HG02571 (cell line): ENCODE data around the gene RANBP10.
"Not testable (repeated sequence)": the region's sequence is repeated elsewhere in the genome, so short reads cannot be mapped to it uniquely, and the experiment has no call there.

Experiments
- ATAC-seq: cut with Tn5 transposase; IDR thresholded peaks from one replicate; pipeline ENCODE4 v1.9.1; 2021; ENCODE audit warnings: mild to moderate bottlenecking, moderate library complexity; ENCODE audit not compliant: unreplicated experiment

RANBP10 gene

DNA sequence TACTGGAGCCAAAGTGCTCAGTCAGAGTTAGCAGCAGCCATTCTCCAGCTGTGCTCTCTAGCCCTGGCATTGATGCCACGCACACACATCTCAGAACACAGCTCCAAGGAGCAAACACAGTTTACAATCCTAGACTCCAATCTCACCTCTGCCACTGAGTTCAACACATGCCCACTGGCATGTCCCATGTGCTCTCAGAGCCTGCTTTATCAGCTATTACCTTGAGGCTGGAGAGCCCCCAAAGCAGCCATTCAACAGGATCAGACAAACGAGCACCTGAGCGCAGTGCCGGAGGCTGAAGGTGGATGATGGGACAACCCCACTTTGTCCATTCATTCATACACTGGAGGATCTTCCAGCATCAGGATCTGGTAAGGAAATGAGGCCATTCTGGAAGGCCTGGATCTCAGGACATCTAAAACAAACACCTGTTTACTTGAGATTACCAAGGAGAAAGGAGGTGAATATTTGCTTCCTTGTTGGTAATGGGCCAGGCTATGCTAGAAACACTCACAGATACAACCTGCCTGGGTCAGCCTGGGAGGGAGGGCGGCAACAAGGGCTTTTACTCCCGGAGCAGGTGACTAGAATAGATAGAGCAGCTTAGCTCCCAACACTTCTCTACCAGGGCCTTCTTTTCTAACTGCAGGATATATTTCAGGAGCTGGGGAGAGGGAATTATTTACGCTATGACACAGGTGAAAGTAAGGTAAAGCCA is 25.4 kb downstream of the RANBP10 start:
- no peak for ATAC-seq

DNA sequence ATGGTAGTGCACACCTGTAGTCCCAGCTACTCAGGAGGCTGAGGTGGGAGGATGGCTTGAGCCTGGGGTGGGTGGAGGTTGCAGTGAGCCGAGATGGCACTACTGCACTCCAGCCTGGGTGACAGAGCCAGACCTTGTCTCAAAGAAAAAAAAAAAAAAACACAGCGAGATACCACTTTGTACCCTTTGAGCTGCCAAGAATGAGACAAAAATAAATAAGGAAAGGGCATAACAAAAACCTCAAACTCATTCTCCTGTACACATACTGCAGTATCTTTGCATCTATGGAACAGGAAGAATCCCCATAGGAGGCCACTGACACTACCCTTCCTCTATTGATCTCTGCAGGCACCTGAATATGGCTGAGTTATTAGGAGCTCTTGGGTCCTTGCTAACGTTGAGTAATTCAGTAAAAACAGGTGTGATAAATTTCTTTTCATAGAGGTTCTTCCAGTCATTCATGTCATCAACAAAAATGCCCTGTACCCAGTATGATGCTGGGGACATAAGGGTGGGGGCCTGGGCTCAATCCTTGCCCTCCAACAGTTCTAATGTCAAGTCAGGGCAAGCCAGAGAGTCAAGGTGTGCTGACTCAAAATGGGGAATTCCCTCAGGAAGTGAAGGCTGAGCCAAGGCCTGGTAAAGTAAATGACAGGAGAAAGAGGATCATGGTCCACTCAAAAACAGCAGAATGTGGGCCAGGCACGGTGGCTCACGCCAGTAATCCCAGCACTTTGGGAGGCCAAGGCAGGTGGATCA is 26.9 kb downstream of the RANBP10 start:
- no peak for ATAC-seq

DNA sequence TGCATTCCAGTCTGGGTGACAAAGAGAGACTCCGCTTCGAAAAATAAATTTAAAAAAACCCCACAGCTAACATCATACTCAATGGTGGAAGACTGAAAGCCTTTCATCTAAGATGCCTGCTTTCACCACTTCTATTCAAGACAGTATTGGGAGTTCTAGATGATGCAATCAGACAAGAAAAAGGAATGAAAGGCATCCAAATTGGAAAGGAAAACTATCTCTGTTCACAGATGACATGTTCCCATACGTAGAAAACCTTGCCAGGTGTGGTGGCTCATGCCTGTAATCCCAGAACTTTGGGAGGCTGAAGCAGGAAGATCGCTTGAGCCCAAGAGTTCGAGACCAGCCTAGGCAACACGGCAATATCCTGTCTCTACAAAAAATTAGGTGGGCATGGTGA is 31.1 kb downstream of the RANBP10 start:
- ATAC-seq = no peak

DNA sequence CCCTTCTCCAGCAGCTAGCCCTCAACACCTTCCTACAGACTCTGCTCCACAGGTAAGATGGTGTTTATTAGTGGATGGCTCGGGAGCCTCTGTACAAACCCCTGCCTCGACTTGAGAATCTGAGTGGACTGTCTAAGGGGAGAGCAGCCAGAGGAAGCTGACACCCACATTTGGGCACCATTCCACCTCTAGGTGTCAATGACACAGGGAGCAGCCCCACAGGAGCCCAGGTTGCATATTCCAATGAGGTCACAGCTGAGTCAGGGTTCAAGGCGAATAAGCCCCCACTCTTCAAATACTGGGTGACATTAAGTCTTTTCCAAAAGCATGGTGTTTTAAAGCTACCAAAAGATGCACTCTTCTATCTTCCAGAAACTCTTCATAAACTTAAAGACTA is 31.9 kb downstream of the RANBP10 start:
- no peak for ATAC-seq

DNA sequence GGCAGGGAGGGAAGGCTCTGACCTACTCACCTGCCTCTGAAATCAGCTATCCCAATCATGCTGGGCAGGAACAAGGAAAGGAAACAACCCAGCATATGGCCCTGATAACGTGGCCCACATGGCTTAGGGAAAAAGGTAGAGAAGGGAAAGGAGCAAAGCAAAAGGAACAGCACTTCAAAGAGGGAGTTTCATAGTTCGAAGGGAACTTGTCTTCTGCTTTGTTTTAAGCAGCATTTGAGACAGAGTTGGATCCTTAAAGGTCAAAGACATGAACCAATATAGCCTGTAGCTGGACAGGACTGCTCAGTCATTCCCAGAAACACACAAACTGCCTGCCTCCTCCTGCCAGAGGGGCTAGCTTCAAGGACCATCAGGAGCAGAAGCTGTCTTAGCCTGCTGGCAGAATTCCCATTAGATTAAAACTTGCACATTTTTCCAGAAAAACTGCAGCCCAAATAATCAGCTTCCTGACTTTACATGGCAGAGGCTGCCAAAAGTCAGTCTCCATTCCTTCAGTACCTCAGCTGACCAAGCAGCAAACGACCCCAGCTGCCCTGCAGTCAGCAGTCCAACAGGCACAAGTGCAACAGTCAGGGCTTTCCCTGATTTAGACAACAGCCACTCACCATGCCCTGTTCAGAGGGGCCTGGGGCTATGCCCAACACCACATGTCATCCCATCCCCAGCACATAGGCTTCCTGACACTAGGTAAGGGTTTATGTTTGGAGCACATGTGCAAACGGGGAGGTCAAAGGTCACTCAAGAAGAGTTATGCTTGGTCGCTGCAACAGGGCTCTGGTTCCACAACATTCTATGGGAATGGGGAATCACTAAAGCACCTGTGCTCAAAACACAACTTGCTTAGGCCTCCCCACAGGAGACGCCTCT is 32.5 kb downstream of the RANBP10 start:
- ATAC-seq = no peak

DNA sequence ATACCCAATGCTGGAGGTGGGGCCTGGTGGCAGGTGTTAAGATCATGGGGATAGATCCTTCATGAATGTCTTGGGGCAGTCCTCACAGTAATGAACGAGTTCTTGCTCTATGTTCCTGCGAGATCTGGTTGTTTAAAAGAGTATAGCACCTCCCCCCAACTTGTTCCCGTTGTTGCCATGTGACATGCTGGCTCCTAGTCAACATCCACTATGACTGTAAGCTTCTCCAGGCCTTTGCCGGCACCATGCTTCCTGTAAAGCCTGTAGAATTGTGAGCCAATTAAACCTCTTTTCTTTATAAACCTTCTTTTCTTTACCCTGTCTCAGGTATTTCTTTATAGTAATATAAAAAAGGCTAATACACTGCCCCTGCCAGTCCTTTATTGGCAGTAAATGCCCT is 33.3 kb downstream of the RANBP10 start:
- ATAC-seq = no peak

DNA sequence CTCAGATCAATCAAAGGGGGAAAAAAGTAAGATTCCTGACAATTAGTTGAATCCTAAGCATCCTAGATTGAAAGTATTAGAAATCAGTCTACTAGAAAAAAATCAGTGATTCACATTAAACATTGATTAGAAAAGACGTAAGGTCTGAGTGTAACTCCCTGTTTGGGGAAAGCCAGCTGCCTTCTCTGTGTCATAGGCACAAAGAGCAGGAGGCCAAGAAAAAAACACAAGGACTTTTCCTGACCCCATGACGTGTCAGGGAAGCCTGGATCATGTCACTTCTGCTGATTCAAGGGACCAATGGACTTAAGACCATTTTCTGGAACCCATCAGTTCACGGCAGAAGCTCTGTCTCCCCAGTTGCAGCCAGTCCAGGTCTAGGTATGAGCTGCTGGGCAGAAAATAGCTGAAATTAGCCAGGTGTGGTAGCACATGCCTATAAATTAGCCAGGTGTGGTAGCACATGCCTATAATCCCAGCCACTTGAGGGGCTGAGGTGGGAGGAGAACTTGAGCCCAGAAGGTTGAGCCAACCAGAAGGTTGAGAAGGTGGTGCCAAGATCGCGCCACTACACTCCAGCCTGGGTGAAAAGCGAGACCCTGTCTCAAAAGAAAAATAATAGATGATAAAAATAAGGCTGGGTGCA is 35.9 kb downstream of the RANBP10 start:
- no peak for ATAC-seq

DNA sequence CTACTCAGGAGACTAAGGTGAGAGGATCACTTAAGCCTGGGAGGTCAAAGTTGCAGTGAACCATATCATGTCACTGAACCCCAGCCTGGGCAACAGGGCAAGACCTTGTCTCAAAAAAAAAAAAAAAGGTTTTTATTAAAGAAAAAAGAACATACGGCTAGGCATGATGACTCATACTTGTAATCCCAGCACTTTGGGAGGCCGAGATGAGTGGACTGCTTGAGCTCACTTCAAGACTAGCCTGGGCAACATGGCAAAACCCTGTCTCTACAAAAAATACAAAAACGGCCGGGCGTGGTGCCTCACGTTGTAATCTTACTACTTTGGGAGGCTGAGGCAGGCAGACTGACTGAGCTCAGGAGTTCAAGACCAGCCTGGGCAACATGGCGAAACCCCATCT is 38.4 kb downstream of the RANBP10 start:
- no peak for ATAC-seq

DNA sequence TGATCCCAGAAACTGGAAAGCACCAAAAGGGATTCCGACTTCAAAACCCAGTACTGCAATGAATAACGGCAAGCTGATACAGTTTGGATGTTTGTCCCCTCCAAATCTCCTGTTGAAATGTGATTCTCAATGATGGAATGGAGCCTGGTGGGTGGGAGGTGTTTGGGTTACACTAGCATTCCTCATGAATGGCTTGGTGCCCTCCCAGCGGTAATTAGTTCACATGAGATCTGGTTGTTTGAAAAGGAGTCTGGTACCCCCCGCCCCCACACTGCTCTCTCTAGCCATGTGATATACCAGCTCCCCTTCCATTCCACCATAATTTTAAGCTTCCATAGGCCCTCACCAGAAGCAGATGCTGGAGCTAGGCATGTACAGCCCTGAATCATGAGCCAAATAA is 40.1 kb downstream of the RANBP10 start:
- no peak for ATAC-seq

DNA sequence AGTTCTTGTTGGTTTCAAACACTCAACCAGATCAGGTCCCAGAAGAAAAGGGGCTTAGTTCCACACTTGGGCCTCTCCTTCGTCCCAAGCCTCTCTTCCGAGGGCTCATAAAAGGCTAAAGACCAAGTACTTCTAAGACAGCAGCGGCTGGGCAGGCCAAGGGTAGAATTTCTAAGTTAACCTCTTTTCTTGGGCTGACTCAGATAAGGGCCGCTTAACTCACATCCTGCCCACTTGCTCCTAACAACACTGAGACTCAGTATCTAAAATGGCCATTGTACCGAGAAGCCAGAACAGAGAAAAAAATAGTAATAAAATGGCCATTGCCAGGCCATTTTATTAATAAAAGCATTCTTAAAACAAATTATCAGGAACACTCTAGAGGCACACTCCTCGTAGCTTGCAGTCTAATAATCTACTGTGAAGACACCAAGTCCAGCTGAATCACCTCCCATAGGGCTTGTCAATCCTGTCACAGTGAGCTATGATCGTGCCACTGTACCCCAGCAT is 42.1 kb downstream of the RANBP10 start:
- no peak for ATAC-seq

DNA sequence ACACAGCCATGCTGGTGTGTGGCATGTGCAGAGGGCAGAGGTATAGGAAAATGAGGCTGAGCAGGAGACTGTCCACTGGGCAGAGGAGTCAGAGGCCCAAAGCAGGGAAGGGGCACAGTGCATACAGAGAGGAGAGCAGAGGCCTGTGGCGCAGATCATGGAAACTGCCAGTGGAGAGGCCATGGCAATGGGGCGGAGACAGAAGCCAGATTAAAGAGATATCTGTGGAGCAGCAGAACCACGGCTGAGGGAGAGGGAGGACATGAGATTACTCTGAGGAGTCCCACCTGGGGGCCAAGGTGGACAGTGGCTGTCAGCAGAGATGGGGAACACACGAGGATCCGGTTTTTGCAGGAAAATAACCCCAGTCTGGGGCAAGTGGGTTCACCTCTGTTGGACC is 43.3 kb downstream of the RANBP10 start:
- ATAC-seq = no peak

DNA sequence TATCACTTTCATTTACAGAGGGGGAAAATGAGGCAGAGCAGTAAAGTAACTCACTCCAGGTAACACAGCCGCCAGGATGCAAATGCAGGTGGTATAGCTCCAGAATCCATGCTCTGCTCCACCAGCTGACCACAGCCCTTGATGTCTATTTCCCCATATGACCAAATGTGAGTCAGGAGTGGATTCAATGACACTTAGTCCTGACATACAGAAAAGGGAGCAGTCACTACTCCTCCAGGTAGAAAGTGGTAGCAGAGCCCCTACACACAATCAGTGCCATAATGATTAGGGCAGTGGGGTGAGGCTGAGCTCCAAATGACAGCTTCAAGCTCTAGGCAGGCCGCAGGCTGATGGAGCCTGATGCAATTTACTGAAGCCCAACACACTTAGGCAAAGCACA is 44.0 kb downstream of the RANBP10 start:
- no peak for ATAC-seq

DNA sequence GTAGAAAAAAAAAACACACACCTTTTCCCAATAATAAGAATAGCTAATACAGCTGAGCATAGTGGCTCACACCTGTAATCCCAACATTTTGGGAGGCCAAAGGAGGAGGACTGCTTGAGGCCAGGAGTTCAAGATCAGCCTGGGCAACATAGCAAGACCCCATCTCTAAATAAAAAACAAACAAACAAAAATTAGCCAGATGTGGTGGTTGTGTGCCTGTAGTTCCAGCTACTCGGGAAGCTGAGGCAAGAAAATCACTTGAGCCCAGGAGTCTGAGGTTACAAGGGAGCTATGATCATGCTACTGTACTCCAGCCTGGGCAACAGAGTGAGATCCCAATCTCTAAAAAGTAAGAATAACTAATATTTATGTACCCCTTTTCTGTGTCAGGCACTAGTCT is 44.4 kb downstream of the RANBP10 start:
- ATAC-seq = no peak

DNA sequence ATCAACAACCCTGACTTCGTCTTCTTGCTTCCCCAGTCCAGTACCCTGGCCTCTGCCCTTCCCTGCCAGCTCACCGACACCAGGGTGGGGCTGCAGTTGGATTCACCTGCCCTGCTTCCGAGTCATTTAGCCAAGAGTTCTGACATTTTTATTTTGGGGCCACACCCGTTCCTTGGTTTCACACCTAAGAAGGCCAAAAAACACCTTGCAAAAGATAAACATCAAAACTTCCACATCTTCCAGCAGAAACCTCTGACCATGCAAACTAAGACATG is 45.5 kb downstream of the RANBP10 start:
- ATAC-seq = no peak

DNA sequence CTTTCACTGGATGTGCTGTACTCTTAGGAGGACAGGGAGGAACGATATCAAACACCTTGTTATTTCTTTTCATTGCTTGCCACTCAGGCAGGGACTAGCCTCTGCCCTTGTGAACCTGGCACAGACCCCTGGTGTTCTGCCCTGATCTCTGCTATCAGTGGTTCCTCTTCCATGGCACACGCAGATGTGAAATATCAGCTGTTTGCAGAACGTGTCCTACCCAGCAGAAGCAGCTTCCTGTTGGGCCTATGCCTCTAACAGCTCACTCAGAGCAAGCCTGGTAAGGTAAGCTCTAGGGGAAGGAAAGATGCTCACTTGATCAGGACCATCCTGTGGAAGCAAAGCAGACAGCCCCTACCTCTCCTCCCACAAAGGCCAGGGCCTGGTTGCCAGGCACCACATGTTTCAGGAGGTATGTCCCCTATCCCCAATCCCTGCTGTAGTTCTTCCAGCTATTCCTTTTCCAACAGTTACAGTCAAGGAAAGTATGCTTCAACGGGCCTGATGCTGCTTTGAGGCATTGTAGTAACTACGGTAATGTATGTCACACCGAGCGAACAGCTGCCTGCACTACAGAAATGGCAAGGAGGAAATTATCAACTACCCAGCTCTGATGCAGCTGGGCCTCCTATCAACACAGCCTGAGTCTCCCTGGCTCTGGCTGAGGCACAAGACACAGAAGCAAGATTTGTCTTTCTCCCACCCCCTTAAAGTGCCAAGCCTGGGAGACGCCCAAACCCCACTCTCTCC is 46.0 kb downstream of the RANBP10 start:
- no peak for ATAC-seq

DNA sequence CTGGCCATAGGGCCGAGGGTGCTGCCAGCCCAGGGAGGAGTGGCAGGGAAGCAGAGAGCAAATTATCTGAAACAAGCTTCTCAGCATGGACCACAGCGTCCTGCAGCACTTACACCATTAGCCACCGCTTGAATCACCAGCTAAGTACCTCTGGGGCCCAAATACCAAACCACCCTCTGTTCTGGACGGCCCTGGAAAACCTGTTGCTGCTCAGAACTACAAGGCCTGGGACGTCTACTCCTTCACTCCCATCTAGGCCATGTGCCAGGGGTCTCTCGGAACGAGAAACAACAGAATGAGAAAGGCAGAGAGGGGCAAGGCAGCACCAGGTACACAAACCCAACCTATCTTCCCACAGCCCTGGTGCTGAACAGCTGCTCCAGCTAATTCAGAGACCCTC is 47.4 kb downstream of the RANBP10 start:
- no peak for ATAC-seq

DNA sequence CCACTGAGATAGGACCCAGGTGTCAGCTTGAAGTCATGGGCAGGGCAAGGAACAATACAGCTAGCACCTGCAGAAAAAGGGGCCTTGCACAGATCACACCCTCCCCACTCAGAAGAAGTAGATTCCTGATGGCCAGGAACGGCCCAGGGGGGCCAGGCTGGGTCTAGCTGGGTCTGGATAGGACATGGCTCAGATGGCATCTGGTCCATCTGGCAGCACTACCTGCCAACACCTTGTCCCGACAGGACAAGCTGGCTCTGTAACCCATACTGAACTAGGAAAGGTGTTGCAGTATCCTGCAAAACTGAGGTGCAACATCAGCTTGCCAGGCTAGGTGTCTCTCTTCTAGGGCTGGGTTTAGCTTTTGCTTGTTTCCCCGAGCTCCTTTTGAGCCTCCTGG is 48.4 kb downstream of the RANBP10 start:
- ATAC-seq = no peak

DNA sequence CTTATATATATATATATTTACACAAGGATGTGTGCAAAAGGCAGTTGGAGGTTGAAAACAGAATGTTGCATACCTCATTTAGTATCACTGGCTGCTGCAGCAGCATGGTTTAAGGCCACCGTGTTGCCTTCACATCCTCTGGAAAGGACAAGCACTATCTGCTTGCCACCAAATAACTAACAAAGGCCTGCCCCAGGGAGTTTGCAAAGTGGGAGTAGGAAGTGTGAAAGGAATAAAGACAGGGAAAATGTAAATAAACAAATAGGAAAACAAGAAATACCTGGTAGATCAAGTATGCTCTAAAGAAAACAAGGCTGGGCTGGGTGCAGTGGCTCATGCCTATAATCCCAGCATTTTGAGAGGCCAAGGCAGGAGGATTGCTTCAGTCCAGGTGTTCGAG is 53.7 kb downstream of the RANBP10 start:
- no peak for ATAC-seq

DNA sequence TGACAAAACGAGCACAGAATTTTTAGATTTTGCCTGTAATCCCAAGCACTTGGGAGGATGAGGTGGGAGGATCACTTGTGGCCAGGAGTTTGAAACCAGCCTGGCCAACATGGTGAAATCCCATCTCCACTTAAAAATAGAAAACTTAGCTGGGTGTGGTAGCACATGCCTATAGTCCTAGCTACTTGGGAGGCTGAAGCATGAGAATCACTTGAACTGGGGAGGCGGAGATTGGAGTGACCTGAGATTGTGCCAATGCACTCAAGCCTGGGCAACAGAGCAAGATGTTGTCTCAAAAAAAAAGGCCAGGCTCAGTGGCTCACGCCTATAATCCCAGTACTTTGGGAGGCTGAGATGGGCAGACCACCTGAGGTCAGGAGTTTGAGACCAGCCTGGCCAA is 55.0 kb downstream of the RANBP10 start:
- not testable (repeated sequence) for ATAC-seq

DNA sequence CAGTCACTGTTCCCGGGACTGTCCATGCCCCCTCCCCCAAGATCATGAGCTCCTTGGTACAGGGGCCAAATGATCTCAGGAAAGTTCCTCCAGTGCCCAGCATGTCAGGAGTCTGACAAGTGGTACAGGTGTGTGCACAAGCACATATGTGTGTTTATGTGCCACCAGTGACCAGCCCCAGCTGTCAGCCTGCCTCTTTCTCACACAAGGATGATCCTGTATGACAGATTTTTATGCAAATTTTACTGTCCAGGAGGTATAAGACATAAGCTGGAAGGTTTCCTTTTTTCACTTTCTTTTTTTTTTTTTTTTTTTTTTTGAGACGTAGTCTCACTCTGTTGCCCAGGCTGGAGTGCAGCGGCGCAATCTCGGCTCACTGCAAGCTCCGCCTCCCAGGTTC is 55.9 kb downstream of the RANBP10 start:
- ATAC-seq = peak; percentile 50
